ENCODE results near the gene TRAT1.
"Not testable (repeated sequence)": the region's sequence is repeated elsewhere in the genome, so short reads cannot be mapped to it uniquely, and the experiment has no call there.

Gene TRAT1, protein sequence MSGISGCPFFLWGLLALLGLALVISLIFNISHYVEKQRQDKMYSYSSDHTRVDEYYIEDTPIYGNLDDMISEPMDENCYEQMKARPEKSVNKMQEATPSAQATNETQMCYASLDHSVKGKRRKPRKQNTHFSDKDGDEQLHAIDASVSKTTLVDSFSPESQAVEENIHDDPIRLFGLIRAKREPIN

DNA sequence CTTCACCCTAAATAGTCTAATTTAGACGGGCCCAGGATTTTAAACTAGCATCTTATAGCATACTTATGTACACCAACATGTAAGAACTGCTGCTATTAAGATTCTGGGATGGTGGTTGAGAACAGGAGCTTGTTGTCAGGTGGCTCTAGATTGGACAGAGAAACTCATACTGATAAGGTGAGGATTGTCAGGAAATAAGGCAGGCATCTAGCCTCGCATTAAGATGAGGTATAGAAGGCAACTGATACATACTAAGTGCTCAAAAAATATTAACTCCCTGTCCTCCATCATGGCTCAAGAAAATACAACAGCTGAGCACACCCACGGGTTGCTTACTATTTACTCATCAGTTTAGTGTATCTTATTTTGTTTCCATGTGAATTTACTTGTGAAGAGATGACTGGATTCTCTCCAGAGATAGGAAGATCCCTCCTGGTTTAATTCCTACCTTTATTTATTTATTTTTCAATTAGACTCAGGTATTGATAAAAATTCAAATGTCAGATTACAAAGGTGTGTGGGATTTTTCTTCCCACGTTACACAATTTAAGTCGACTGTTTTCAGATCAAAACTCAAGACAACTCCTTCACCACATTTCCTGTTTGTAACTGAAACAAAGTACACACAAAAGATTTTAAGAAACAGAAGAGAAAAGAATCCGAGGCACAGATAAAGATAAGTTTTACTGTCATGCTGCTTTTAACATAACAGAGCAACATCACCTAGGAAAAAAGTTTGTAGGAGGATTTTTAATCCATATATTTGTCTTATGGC, at the start of gene TRAT1:
Gene TRAT1, plus strand, starts transcription at position 664 of the 775 bp plus-strand sequence. CDS start 142 bp downstream, outside the sequence.
- DNase-seq (ENCODE audit: low spot score): no peak

DNA sequence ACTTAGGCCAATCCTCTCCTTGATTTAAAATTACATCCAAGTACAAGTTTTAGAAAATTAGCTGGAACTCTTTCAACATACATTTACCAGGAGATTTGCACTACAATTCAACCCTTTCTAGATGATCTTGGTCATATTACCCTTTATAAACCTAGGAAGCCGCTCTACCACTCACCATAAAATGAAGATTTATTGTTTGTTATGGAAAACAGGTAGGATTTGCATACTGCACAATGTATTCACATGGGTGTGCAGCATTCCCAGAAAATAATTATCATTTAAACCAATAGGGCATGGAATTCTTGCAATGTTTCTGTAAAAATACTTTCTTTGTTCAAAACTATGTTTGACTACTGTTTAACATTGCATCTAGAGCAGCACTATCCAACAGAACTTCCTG, 46.9 kb upstream of the TRAT1 start:
- DNase-seq (ENCODE audit: low spot score): no peak

DNA sequence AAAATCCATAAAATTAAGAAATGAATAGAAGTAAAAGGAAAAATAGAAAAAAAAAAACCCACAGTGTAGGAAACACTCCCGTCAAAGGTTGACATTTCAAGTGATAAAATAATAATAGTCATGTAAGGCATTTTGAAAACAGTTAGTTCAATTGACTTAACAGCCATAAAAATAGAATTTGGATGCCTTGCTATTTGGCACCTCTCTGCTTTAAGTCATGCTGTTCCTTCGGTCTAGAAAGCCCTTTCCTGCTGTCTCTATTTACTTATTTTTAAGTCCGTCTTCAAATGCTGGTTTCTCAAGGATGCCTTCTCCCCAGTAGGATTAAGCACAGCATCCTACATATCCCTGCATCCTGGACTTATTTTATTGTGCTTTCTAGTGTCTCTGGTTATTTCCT, 43.1 kb upstream of the TRAT1 start:
- no peak for DNase-seq (ENCODE audit: low spot score)

DNA sequence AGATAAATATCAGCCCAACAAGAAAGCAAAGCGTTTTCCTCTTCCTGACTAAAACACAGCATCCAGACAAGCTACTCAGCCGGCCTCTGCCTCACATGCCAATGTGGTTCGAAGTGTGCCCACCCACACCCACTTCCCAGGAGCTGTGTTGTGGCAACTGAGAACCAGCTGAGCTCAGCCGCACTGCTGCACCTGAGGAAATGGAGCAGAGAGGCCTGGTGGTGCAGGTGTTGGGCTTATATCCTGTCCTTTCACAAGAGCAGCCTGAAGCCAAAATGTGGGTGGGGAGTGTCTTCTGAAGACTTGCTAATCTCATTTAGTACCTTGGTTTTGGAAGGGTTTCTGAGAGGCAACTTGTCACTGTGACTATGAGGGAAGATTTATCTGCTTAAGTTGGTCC, 42.4 kb upstream of the TRAT1 start:
- no peak for DNase-seq (ENCODE audit: low spot score)

GRCh38 chr3:108791473-108791872, 31.1 kb upstream of the TRAT1 start:
- no peak for DNase-seq (ENCODE audit: low spot score)

- no peak for DNase-seq (ENCODE audit: low spot score)
Measured at GRCh38 chr3:108804437-108804836, 18.1 kb upstream of the TRAT1 start.

GRCh38 chr3:108804966-108805365, 17.6 kb upstream of the TRAT1 start:
- DNase-seq (ENCODE audit: low spot score): no peak

DNA sequence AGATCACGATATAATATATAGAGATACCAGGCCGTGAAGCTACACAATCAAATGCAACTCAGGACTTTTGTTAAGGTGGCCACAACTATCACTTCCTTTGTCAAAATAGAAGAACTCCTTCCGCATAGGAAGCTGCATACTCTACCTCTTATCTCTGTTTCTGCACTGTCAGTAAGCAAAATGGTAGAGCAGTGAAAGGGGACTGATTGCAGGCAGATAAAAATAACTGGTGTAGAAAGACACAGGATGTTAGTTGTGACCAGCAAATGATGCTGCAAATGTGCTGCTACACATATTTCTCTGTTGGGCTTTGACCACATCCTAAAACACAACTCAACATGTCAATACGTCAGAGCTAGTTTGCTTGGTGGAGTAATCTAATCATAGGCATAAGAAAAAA, 16.3 kb upstream of the TRAT1 start:
- DNase-seq (ENCODE audit: low spot score): no peak

- peak; percentile 35 for DNase-seq (ENCODE audit: low spot score)
Measured at GRCh38 chr3:108818404-108818803, 4.2 kb upstream of the TRAT1 start.

GRCh38 chr3:108820586-108820985, 2.0 kb upstream of the TRAT1 start:
- no peak for DNase-seq (ENCODE audit: low spot score)

GRCh38 chr3:108823227-108823626, 641 bp downstream of the TRAT1 start:
- no peak for DNase-seq (ENCODE audit: low spot score)

GRCh38 chr3:108823803-108824202, 1.2 kb downstream of the TRAT1 start:
- not testable (repeated sequence) for DNase-seq (ENCODE audit: low spot score)

- no peak for DNase-seq (ENCODE audit: low spot score)
Measured at GRCh38 chr3:108826309-108827187, 4.0 kb downstream of the TRAT1 start.

GRCh38 chr3:108830381-108830780, 7.8 kb downstream of the TRAT1 start:
- no peak for DNase-seq (ENCODE audit: low spot score)

GRCh38 chr3:108830991-108831614, 8.5 kb downstream of the TRAT1 start:
- no peak for DNase-seq (ENCODE audit: low spot score)

- no peak for DNase-seq (ENCODE audit: low spot score)
Measured at GRCh38 chr3:108833611-108834010, 11.0 kb downstream of the TRAT1 start.

DNA sequence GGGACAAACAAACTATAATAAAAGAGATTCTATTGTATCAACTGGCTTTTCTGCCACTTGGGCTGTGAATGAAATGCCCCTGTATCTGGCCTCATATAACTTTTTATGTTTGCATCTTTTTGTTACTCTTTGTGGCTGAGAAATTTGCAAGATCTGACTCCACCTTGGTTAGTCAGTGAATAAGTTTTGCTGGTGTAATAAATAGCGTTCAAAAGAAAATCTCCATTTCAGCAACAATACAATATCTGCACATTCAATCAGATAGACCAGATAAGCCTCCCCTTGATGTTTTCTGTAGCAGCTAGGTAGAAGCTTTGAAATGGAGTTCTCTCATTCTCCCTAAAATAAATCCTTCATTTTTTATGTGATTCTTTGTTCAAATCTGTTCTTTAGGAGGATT, 12.0 kb downstream of the TRAT1 start:
- DNase-seq (ENCODE audit: low spot score): no peak

DNA sequence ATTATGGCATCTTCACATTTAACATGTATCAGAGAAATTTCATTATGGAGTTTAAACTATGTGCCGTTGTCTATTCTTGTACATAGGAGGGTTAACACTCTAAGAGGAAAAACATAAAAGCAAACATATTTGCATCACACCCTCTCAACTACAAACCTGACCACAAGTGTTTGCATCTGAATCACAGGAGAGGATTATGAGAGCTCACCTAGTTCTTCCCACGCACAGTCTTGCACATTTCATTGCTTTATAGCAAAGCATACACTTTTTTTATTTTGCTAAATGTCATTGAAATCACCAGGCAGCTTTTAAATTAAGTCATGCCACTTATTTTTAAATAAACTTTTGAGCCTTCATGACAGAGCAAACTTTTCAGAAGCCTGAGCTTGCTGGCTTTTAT, 12.5 kb downstream of the TRAT1 start:
- DNase-seq (ENCODE audit: low spot score): no peak

- no peak for DNase-seq (ENCODE audit: low spot score)
Measured at GRCh38 chr3:108838436-108838835, 15.8 kb downstream of the TRAT1 start.

- no peak for DNase-seq (ENCODE audit: low spot score)
Measured at GRCh38 chr3:108845709-108846293, 23.2 kb downstream of the TRAT1 start.

DNA sequence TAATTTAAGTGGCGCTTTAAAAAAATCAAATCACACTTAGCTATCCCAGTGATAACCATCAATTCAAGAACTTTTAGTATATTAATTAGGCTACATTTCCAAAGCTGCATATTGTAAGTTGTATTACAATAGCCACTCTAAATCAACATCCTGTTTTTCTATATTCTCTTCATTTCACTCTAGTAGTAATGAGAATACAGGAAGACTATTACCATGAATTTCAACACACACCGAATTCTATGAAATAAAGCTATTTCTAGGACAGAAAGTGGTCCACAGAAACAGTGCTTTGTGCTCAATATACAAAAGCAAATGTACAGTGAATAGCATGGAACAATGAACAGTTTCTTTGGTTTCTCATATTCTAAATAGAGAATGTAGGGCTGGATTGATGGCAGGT, 24.6 kb downstream of the TRAT1 start:
- no peak for DNase-seq (ENCODE audit: low spot score)

- DNase-seq (ENCODE audit: low spot score): no peak
Measured at GRCh38 chr3:108849075-108849474, 26.5 kb downstream of the TRAT1 start.
